Stomach (tissue), 9 donors: Measurements from ENCODE around the gene ITIH4. TPM values are rescaled to one million over a fixed set of nuclear protein-coding genes. Genes with fewer than 3 reads are reported as not detected.

Experiments
- DNase-seq, 2 donors: peaks; one replicate each; pipeline versions ENCODE4 v3.0.0 to v3.0.0-alpha.2; 2013 to 2019
- H3K27ac ChIP-seq, 5 donors: fragments of 200-600 bp in 4 of 5; sonication (generic) in 4 of 5; one replicate each; pipeline ENCODE4 v1.5.1; 2013 to 2019; ENCODE audit warnings: mild to moderate bottlenecking in 1 of 5, moderate library complexity in 1 of 5
- H3K27me3 ChIP-seq, 3 donors: fragments of 200-600 bp; sonication (generic); one replicate each; pipeline ENCODE4 v1.5.1; 2017 to 2019; ENCODE audit warnings: mixed run types in 1 of 3
- H3K36me3 ChIP-seq, 4 donors: fragments of 200-600 bp; sonication (generic); 1 replicate in 3 of 4; 2 replicates in 1 of 4; pipeline ENCODE4 v1.5.1; 2016 to 2019
- H3K4me1 ChIP-seq, 4 donors: fragments of 200-600 bp; sonication (generic); one replicate each; pipeline ENCODE4 v1.5.1; 2016 to 2019
- H3K4me3 ChIP-seq, 4 donors: fragments of 200-600 bp; sonication (generic) in 3 of 4; one replicate each; pipeline ENCODE4 v1.5.1; 2016 to 2019; ENCODE audit warnings: mild to moderate bottlenecking in 1 of 4
- H3K9me3 ChIP-seq, 4 donors: fragments of 200-600 bp; sonication (generic); one replicate each; pipeline ENCODE4 v1.5.1; 2016 to 2019
- EP300 ChIP-seq: sonication (generic); formaldehyde crosslinking; IDR thresholded peaks from one replicate; pipeline ENCODE4 v1.6.1; 2017; ENCODE audit warnings: antibody characterized with exemption
- POLR2A ChIP-seq, 4 donors: fragments of 450-650 bp; IDR thresholded peaks; one replicate each; pipeline ENCODE4 v1.6.1; 2016; ENCODE audit warnings: antibody characterized with exemption in 4 of 4, control low read depth in 2 of 4, mild to moderate bottlenecking in 1 of 4, moderate library complexity in 1 of 4
- POLR2AphosphoS5 ChIP-seq, 3 donors: sonication (generic); formaldehyde crosslinking; IDR thresholded peaks; one replicate each; pipeline ENCODE4 v1.6.1; 2016; ENCODE audit warnings: antibody characterized with exemption in 3 of 3
- WGBS, 5 donors: extraction: QIAGEN DNeasy Blood & Tissue Kit in 3 of 5; methylation state at CpG; one replicate each; pipeline versions ENCODE4 v1.1.5 to v1.1.7; 2013 to 2018; 5-methylcytosine and 5-hydroxymethylcytosine counted together
- intact Hi-C: fragments of 100-400 bp; cut with DNase I; formaldehyde crosslinking; loops from one replicate; pipeline ENCODE4 v1.15.1; 2023; ENCODE audit warnings: low total_unique reads
- polyA plus RNA-seq, 3 donors: library from polyadenylated mRNA; stranded (reverse); fragments of 200-250 nt; gene quantifications; one replicate each; pipeline ENCODE4 v1.2.3, GENCODE V29; 2013
- total RNA-seq, 5 donors: library from RNA; depleted of rRNA; stranded (reverse); fragments of >200 nt; gene quantifications; one replicate each; pipeline versions ENCODE4 v1.1.0 to v1.2.3, GENCODE V29; 2014 to 2016
- TF ChIP-seq, protein P1 (sequence below), 7 experiments: fragments of 450-650 bp in 4 of 7; fragments of 200-600 bp in 3 of 7; sonication (generic) in 3 of 7; IDR thresholded peaks; one replicate each; pipeline ENCODE4 v1.5.1; 2016 to 2019; ENCODE audit warnings: antibody characterized with exemption in 7 of 7, control low read depth in 2 of 7, mild to moderate bottlenecking in 1 of 7
- donor health status: healthy with polysubstance abuse.
- donor health status: Bipolar disorder and iron deficiency.
- donor health status: healthy.

The ITIH4 gene
- total and polyA plus RNA-seq, 8 donors: 1.7 to 300 (median 18.5) TPM

GRCh38 chr3:52877085-52877484, 46.6 kb upstream of the ITIH4 start:
- WGBS, 5 donors: 87 to 97% (median 94%) methylated on average over 3 of the region's 3 CpGs
- TF ChIP-seq POLR2A (IDR thresholded peaks at IDR 0.05): no peak
- Histone ChIP-seq H3K4me3 (no peak overlapping the region), H3K27me3 (no peaks in the 10 kb centered on the region), H3K36me3 (peaks cover 0 to 18% (median 10%) of the 10 kb centered on the region in 4 donors), H3K9me3 (no peaks in the 10 kb centered on the region), H3K4me1 (peaks cover 0 to 27% (median 11%) of the 10 kb centered on the region in 4 donors), H3K27ac (no peak overlapping the region)
- no peak for DNase-seq
- intact Hi-C loops: no loop called here

DNA sequence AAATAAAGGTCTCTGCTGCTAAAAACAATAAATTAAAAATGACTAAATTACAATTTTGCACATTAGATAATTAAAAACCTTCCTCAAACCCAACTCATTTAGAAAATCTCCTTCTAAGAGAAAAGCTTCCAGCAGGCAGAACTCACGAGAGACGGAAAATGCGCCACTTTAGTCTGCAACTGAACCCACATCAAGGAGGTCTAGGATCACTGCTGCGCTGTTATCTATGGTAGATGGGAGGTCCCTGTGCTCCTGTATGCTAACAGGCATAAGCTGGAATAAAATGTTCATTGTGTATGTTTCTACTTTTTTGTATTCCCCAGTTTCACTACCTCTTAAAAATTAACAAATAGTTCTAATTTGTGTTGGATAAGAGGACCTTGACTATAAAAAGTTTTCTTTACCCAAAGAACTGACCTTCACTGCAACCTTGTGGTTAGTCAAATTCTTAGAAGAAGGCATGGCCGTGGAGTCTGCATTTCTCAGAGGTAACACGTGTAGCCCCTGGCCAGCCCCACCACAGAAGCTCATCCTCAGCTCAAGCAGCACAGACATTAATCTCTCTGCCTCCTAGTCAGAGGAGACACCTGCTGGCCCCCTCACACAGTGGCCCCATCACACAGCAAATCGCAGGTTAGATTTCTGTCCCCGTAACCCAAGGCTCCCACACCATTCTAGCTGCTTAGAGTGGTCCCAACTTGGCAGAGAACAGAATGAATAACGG, 44.6 kb upstream of the ITIH4 start:
- 83 to 89% (median 86%) methylated on average over 9 of the region's 9 CpGs for WGBS, 5 donors
- no peak for DNase-seq
- H3K4me1 ChIP-seq: peaks cover 0 to 28% (median 7%) of the 10 kb centered on the region in 4 donors

DNA sequence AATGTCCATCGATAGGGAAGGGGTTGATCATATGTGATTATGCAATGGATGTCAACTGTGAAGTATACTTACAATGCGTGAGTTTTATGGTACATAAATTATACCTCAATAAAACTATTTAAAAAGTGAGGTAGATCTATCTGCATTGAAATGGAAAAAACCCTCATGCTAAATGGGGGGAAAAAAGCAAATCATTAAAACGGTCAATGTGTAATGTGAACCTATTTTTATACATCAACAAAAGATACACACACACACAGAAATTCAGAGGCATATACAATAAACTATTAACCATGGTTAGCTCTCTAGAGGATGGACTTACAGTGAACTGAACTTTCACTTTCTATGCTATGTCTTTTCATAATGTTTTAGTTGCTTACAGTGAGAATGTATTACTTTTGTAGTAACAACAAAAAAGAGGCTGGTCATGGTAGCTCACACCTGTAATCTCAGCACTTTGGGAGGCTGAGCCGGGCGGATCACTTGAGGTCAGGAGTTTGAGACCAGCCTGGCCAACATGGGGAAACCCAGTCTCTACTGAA, 43.8 kb upstream of the ITIH4 start:
- 66 to 84% (median 81%) methylated on average over 5 of the region's 5 CpGs for WGBS, 5 donors
- DNase-seq: no peak
- Histone ChIP-seq H3K27ac (no peak overlapping the region), H3K36me3 (peaks cover 0 to 9% (median 6%) of the 10 kb centered on the region in 4 donors), H3K27me3 (no peaks in the 10 kb centered on the region), H3K9me3 (no peaks in the 10 kb centered on the region), H3K4me3 (no peak overlapping the region), H3K4me1 (peaks cover 0 to 28% (median 7%) of the 10 kb centered on the region in 4 donors)
- TF ChIP-seq EP300 (no peak), POLR2A (IDR thresholded peaks at IDR 0.05) (no peak), POLR2AphosphoS5 (IDR thresholded peaks at IDR 0.05) (no peak)
- TF ChIP-seq, protein P1, sequence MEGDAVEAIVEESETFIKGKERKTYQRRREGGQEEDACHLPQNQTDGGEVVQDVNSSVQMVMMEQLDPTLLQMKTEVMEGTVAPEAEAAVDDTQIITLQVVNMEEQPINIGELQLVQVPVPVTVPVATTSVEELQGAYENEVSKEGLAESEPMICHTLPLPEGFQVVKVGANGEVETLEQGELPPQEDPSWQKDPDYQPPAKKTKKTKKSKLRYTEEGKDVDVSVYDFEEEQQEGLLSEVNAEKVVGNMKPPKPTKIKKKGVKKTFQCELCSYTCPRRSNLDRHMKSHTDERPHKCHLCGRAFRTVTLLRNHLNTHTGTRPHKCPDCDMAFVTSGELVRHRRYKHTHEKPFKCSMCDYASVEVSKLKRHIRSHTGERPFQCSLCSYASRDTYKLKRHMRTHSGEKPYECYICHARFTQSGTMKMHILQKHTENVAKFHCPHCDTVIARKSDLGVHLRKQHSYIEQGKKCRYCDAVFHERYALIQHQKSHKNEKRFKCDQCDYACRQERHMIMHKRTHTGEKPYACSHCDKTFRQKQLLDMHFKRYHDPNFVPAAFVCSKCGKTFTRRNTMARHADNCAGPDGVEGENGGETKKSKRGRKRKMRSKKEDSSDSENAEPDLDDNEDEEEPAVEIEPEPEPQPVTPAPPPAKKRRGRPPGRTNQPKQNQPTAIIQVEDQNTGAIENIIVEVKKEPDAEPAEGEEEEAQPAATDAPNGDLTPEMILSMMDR (IDR thresholded peaks at IDR 0.05): no peak
- intact Hi-C loops: no loop called here

More for the DNA sequence above, 44.6 kb upstream of the ITIH4 start:
- Histone ChIP-seq H3K9me3 (no peaks in the 10 kb centered on the region), H3K4me3 (no peak overlapping the region), H3K27ac (no peak overlapping the region), H3K36me3 (peaks cover 0 to 16% (median 10%) of the 10 kb centered on the region in 4 donors), H3K27me3 (no peaks in the 10 kb centered on the region)
- TF ChIP-seq, protein P1 (IDR thresholded peaks at IDR 0.05): no peak
- TF ChIP-seq EP300 (no peak), POLR2A (IDR thresholded peaks at IDR 0.05) (no peak), POLR2AphosphoS5 (IDR thresholded peaks at IDR 0.05) (no peak)
- intact Hi-C loops: no loop called here

DNA sequence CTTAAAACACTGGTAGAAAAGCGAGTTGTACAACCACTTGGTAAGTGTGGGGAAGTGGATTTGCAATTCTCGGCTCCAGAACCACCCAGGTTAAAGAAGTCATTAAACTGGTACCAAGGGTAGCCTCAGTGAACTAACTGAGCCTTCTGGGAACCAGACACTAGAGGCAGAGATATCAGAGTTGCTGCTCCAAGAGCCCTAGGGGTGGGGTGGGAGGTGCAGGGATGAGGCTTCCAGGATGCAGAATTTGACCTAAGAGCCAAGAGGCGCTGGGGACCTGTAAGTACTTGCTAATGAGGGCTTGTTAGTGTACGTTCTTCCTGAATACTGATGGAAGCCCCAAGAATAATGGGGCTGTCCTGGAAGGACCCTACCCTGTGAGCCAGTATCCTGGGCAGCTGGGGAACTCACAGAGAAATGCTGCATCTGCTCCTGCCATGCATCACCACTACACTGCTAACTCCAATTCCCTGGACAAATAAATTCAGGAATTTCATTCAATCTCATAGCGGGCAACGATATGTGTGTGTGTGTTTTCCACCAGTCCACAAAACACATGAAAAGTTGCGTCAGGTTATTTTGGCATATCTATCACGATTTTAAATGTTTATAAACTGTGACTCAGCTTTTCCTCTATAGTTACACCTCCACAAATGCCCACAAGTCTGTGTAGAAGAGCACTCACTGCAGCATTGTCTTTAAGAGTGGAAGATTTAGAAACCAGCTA, 43.1 kb upstream of the ITIH4 start:
- no peak overlapping the region for H3K4me3 ChIP-seq
- peaks cover 0 to 28% (median 7%) of the 10 kb centered on the region in 4 donors for H3K4me1 ChIP-seq
- H3K36me3 ChIP-seq: peaks cover 0 to 3% (median under 1%) of the 10 kb centered on the region in 4 donors
- TF ChIP-seq EP300 (no peak), POLR2A (IDR thresholded peaks at IDR 0.05) (no peak), POLR2AphosphoS5 (IDR thresholded peaks at IDR 0.05) (no peak)
- TF ChIP-seq, protein P1 (IDR thresholded peaks at IDR 0.05): no peak
- intact Hi-C loops: no loop called here
- no peaks in the 10 kb centered on the region for H3K27me3 ChIP-seq
- 69 to 78% (median 75%) methylated on average over 8 of the region's 8 CpGs for WGBS, 5 donors
- H3K27ac ChIP-seq: no peak overlapping the region
- H3K9me3 ChIP-seq: no peaks in the 10 kb centered on the region
- DNase-seq: no peak
